ENCODE results near the gene PUM1.

DNA sequence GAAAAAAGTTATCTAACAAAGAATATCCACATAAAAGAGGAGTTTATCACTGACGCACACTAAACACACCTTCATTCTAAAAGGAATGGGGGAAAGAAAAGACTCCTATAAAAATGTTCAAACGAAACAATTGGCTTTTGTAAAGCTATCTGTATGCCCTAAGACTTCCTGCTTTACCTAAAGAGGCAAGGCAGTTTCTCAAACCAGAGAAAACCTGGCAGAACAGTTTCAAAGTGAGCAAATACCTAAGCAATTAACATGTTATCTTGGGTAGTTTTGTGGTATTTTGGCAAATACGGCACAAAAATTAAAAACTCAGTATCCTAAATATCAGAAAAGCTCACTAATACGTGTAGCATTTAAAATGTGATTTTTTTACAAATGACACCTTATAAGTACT lies 1.9 kb downstream of the PUM1 start:
- TF ChIP-seq, protein P1, sequence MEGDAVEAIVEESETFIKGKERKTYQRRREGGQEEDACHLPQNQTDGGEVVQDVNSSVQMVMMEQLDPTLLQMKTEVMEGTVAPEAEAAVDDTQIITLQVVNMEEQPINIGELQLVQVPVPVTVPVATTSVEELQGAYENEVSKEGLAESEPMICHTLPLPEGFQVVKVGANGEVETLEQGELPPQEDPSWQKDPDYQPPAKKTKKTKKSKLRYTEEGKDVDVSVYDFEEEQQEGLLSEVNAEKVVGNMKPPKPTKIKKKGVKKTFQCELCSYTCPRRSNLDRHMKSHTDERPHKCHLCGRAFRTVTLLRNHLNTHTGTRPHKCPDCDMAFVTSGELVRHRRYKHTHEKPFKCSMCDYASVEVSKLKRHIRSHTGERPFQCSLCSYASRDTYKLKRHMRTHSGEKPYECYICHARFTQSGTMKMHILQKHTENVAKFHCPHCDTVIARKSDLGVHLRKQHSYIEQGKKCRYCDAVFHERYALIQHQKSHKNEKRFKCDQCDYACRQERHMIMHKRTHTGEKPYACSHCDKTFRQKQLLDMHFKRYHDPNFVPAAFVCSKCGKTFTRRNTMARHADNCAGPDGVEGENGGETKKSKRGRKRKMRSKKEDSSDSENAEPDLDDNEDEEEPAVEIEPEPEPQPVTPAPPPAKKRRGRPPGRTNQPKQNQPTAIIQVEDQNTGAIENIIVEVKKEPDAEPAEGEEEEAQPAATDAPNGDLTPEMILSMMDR (conservative IDR thresholded peaks at IDR 0.05; ENCODE audit: low read depth, low read length), result no peak
- TF ChIP-seq EZH2 (IDR thresholded peaks at IDR 0.05; ENCODE audit: low read length, unreplicated experiment), result no peak
- no peak for TF ChIP-seq EZH2phosphoT487 (IDR thresholded peaks at IDR 0.05; ENCODE audit: borderline replicate concordance, low read length)
